Neural cell (in vitro differentiated cells): ENCODE results near the gene YIPF7. TPM values are rescaled to one million over a fixed set of nuclear protein-coding genes. Genes with fewer than 3 reads are reported as not detected.

Experiments used
- H2AFZ ChIP-seq: fragments of 200-600, 300-800 bp; sonication (generic), shearing (Covaris generic); 2 replicates; pipeline ENCODE4 v1.6.0; 2014; ENCODE audit warnings: low read depth, mild to moderate bottlenecking, antibody characterized with exemption, low read length, moderate library complexity
- H3F3A ChIP-seq: fragments of 200-600 bp; shearing (Covaris generic); 2 replicates; pipeline ENCODE4 v1.6.1; 2016; ENCODE audit warnings: mild to moderate bottlenecking, moderate library complexity, mixed read lengths, antibody characterized with exemption, low read length; ENCODE audit not compliant: insufficient read depth, poor library complexity, severe bottlenecking
- H3K27ac ChIP-seq: fragments of 200-600, 300-800 bp; sonication (generic), shearing (Covaris generic); 2 replicates; pipeline ENCODE4 v1.5.1; 2014; ENCODE audit warnings: mild to moderate bottlenecking, low read length, moderate library complexity
- H3K27me3 ChIP-seq: fragments of 300-800, 200-600 bp; sonication (generic), shearing (Covaris generic); 2 replicates; pipeline ENCODE4 v1.6.0; 2014; ENCODE audit warnings: mild to moderate bottlenecking, low read depth, low read length, moderate library complexity; ENCODE audit not compliant: insufficient read depth
- H3K36me3 ChIP-seq: fragments of 300-800, 200-600 bp; sonication (generic), shearing (Covaris generic); 2 replicates; pipeline ENCODE4 v1.5.1; 2014; ENCODE audit warnings: mild to moderate bottlenecking, antibody characterized with exemption, low read length, moderate library complexity; ENCODE audit not compliant: insufficient read depth
- H3K4me2 ChIP-seq: fragments of 300-800, 200-600 bp; sonication (generic), shearing (Covaris generic); 2 replicates; pipeline ENCODE4 v1.6.0; 2014; ENCODE audit warnings: mild to moderate bottlenecking, low read length
- H3K4me3 ChIP-seq: fragments of 300-800, 200-600 bp; sonication (generic), shearing (Covaris generic); 2 replicates; pipeline ENCODE4 v1.5.1; 2014; ENCODE audit warnings: mild to moderate bottlenecking, low read length, moderate library complexity
- H3K79me2 ChIP-seq: fragments of 200-600 bp; shearing (Covaris generic); replicated peaks from 2 replicates; pipeline ENCODE4 v1.6.0; 2014; ENCODE audit warnings: mild to moderate bottlenecking, low read length, moderate library complexity; ENCODE audit not compliant: insufficient read depth
- H3K9ac ChIP-seq: fragments of 300-800, 200-600 bp; sonication (generic), shearing (Covaris generic); 2 replicates; pipeline ENCODE4 v1.6.1; 2016; ENCODE audit warnings: mild to moderate bottlenecking, low read length, mixed read lengths
- H3K9me2 ChIP-seq: fragments of 200-600 bp; shearing (Covaris generic); 2 replicates; pipeline ENCODE4 v1.6.1; 2016; ENCODE audit warnings: mild to moderate bottlenecking, low read length, mixed read lengths; ENCODE audit not compliant: insufficient read depth
- H3K9me3 ChIP-seq: fragments of 200-600, 300-800 bp; sonication (generic), shearing (Covaris generic); 2 replicates; pipeline ENCODE4 v1.6.1; 2016; ENCODE audit warnings: mild to moderate bottlenecking, mixed run types, low read length, moderate library complexity, mixed read lengths
- H4K20me1 ChIP-seq: fragments of 200-600 bp; shearing (Covaris generic); 2 replicates; pipeline ENCODE4 v1.6.1; 2016; ENCODE audit warnings: mild to moderate bottlenecking, mixed run types; ENCODE audit not compliant: insufficient read depth
- CTCF ChIP-seq: fragments of 450-650 bp; IDR thresholded peaks from 2 replicates; pipeline ENCODE4 v1.5.1; 2014; ENCODE audit warnings: antibody characterized with exemption, mild to moderate bottlenecking, moderate library complexity; ENCODE audit not compliant: poor library complexity, severe bottlenecking
- EP300 ChIP-seq: fragments of 450-650 bp; conservative IDR thresholded peaks from 2 replicates; pipeline ENCODE4 v1.6.1; 2014; ENCODE audit warnings: antibody characterized with exemption, mild to moderate bottlenecking, moderate library complexity; ENCODE audit not compliant: poor library complexity, severe bottlenecking
- EZH2 ChIP-seq: fragments of 200-600, 300-800 bp; shearing (Covaris generic), sonication (generic); IDR thresholded peaks from 2 replicates; pipeline ENCODE4 v1.6.1; 2014; ENCODE audit warnings: antibody characterized with exemption, low read length, borderline replicate concordance, mild to moderate bottlenecking; ENCODE audit not compliant: insufficient read depth, poor library complexity, severe bottlenecking
- MXI1 ChIP-seq: fragments of 450-650 bp; conservative IDR thresholded peaks from 2 replicates; pipeline ENCODE4 v1.6.1; 2014; ENCODE audit warnings: antibody characterized with exemption, mild to moderate bottlenecking; ENCODE audit not compliant: poor library complexity, severe bottlenecking
- POLR2AphosphoS5 ChIP-seq: IDR thresholded peaks from 2 replicates; pipeline ENCODE4 v1.6.1; 2012
- RAD21 ChIP-seq: fragments of 450-650 bp; conservative IDR thresholded peaks from 2 replicates; pipeline ENCODE4 v1.6.1; 2014; ENCODE audit warnings: antibody characterized with exemption, mild to moderate bottlenecking, moderate library complexity
- SMC3 ChIP-seq: fragments of 450-650 bp; conservative IDR thresholded peaks from 2 replicates; pipeline ENCODE4 v1.6.1; 2014; ENCODE audit warnings: antibody characterized with exemption, mild to moderate bottlenecking, moderate library complexity; ENCODE audit not compliant: poor library complexity
- TAF1 ChIP-seq: IDR thresholded peaks from 2 replicates; pipeline ENCODE4 v1.6.1; 2012; ENCODE audit warnings: low read depth
- polyA plus RNA-seq: library from polyadenylated mRNA; depleted of rRNA; stranded (reverse); fragments of >200 nt; gene quantifications from 2 replicates; pipeline ENCODE4 v1.2.3, GENCODE V29; 2014
- TF ChIP-seq, protein P1 (sequence below): IDR thresholded peaks from 2 replicates; pipeline ENCODE4 v1.6.1; 2012; ENCODE audit warnings: borderline replicate concordance

Gene YIPF7
- polyA plus RNA-seq, 1 donor from 2014 or later = 0.50 TPM

GRCh38 chr4:44668526-44668925 is 17.1 kb upstream of the YIPF7 start:
- Histone ChIP-seq H3K4me3 (no peak overlapping the region), H2AFZ (no peak overlapping the region), H4K20me1 (no peaks in the 10 kb centered on the region), H3K4me2 (no peak overlapping the region), H3F3A (no peaks in the 10 kb centered on the region), H3K9ac (no peak overlapping the region), H3K36me3 (no peaks in the 10 kb centered on the region), H3K27me3 (no peaks in the 10 kb centered on the region), H3K27ac (no peak overlapping the region), H3K9me2 (no peaks in the 10 kb centered on the region), H3K79me2 (no peaks in the 10 kb centered on the region), H3K9me3 (no peaks in the 10 kb centered on the region)
- TF ChIP-seq, protein P1, sequence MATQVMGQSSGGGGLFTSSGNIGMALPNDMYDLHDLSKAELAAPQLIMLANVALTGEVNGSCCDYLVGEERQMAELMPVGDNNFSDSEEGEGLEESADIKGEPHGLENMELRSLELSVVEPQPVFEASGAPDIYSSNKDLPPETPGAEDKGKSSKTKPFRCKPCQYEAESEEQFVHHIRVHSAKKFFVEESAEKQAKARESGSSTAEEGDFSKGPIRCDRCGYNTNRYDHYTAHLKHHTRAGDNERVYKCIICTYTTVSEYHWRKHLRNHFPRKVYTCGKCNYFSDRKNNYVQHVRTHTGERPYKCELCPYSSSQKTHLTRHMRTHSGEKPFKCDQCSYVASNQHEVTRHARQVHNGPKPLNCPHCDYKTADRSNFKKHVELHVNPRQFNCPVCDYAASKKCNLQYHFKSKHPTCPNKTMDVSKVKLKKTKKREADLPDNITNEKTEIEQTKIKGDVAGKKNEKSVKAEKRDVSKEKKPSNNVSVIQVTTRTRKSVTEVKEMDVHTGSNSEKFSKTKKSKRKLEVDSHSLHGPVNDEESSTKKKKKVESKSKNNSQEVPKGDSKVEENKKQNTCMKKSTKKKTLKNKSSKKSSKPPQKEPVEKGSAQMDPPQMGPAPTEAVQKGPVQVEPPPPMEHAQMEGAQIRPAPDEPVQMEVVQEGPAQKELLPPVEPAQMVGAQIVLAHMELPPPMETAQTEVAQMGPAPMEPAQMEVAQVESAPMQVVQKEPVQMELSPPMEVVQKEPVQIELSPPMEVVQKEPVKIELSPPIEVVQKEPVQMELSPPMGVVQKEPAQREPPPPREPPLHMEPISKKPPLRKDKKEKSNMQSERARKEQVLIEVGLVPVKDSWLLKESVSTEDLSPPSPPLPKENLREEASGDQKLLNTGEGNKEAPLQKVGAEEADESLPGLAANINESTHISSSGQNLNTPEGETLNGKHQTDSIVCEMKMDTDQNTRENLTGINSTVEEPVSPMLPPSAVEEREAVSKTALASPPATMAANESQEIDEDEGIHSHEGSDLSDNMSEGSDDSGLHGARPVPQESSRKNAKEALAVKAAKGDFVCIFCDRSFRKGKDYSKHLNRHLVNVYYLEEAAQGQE = no peak
- TF ChIP-seq EP300 = no peak
- no peak for TF ChIP-seq TAF1
- no peak for TF ChIP-seq EZH2
- no peak for TF ChIP-seq RAD21
- TF ChIP-seq MXI1 = no peak
- TF ChIP-seq POLR2AphosphoS5 = no peak
- TF ChIP-seq CTCF = no peak
- TF ChIP-seq SMC3 = no peak

DNA sequence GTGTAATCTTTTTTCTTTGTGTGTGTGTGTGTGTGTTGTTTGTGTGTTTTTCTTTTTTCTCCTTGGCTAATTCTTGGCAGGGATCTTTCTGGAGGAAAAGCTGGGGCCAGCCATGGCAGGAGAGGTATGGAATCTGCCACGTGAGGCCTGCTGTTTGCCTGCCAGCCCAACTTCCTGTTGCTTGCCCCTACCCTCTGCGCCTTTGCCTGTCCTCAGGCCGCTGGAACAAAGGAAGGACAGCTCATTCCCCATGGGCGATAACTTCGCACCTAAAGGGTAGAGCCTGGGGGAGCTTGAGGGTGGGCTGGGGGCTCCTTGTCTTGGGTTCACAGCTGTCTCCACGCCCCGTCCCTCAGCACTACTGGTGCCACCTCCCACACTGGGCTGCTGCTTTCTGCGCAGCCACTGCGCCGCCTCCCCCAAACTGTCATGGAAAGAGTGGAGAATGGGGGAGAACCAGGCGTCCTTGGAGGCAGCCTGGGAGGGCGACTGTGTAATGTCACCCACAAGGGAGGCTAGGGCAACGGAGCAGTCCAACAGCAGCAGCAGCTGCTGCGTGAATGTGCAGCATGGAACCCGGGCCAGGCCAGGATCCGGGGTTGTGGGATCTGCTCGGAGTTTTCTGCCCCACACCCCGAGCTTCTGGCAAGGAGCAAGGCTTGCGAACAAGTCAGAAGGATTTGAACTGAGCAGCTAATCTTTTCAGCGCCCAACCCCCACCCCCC is 12.3 kb upstream of the YIPF7 start:
- Histone ChIP-seq H3F3A (no peaks in the 10 kb centered on the region), H3K79me2 (no peaks in the 10 kb centered on the region), H4K20me1 (no peaks in the 10 kb centered on the region), H3K9me2 (no peaks in the 10 kb centered on the region), H3K4me2 (no peak overlapping the region), H3K27me3 (no peaks in the 10 kb centered on the region), H3K27ac (no peak overlapping the region), H2AFZ (no peak overlapping the region), H3K36me3 (no peaks in the 10 kb centered on the region), H3K9me3 (no peaks in the 10 kb centered on the region), H3K9ac (no peak overlapping the region), H3K4me3 (no peak overlapping the region)
- TF ChIP-seq TAF1 = no peak
- no peak for TF ChIP-seq POLR2AphosphoS5
- no peak for TF ChIP-seq MXI1
- no peak for TF ChIP-seq RAD21
- TF ChIP-seq SMC3 = no peak
- TF ChIP-seq EZH2 = no peak
- TF ChIP-seq, protein P1 = no peak
- TF ChIP-seq EP300 = no peak
- no peak for TF ChIP-seq CTCF
